SK-N-SH (cell line): ENCODE data around the gene LRRC8D. TPM values are rescaled to one million over a fixed set of nuclear protein-coding genes. Genes with fewer than 3 reads are reported as not detected.

Experiments
- CTCF ChIA-PET: fragments of 300-600, 350-600 bp; formaldehyde crosslinking; extraction: SDS; loops from one replicate; lab custom pipeline; 2021; lab: Yijun Ruan, JAX
- POLR2A ChIA-PET: fragments of 350-600 bp; sonication (Branson Sonifier 250); formaldehyde crosslinking; extraction: SDS; loops from one replicate; lab custom pipeline; 2020; ENCODE audit warnings: antibody characterized with exemption, inconsistent platforms; lab: Yijun Ruan, JAX
- DNase-seq: peaks from one replicate; pipeline ENCODE4 v3.0.0; 2012
- H2AFZ ChIP-seq: fragments of 200-600 bp; sonication (generic); 2 replicates; pipeline ENCODE4 v1.8.1; 2016; ENCODE audit warnings: antibody characterized with exemption, mild to moderate bottlenecking, low read depth
- H3F3A ChIP-seq: fragments of 200-600 bp; sonication (generic); replicated peaks from 2 replicates; pipeline ENCODE3; 2016; ENCODE audit warnings: antibody characterized with exemption, mild to moderate bottlenecking; ENCODE audit not compliant: insufficient read depth
- H3K27ac ChIP-seq, 2 experiments: fragments of 200-500 bp in 1 of 2; fragments of 200-600 bp in 1 of 2; sonication (Bioruptor generic) in 1 of 2; sonication (generic), shearing (Covaris generic) in 1 of 2; 2 replicates each; pipeline versions ENCODE4 v1.5.1 to v1.6.1; 2014 to 2016; ENCODE audit warnings: low read depth in 2 of 2, inconsistent platforms in 1 of 2, low read length in 1 of 2, mild to moderate bottlenecking in 1 of 2, mixed read lengths in 1 of 2
- H3K27me3 ChIP-seq: fragments of 200-600 bp; sonication (generic), shearing (Covaris generic); 2 replicates; pipeline ENCODE4 v1.6.1; 2016; ENCODE audit warnings: mixed run types; ENCODE audit not compliant: insufficient read depth
- H3K36me3 ChIP-seq, 2 experiments: fragments of 200-500 bp in 1 of 2; fragments of 200-600 bp in 1 of 2; sonication (Bioruptor generic) in 1 of 2; sonication (generic) in 1 of 2; replicated peaks in 1 of 2; 2 replicates each; pipeline versions ENCODE3 to v1.5.1; 2014 to 2016; ENCODE audit warnings: low read length in 1 of 2, mild to moderate bottlenecking in 1 of 2; ENCODE audit not compliant: insufficient read depth in 2 of 2, control insufficient read depth in 1 of 2
- H3K4me1 ChIP-seq, 2 experiments: fragments of 200-500 bp in 1 of 2; fragments of 200-600 bp in 1 of 2; sonication (Bioruptor generic) in 1 of 2; sonication (generic), shearing (Covaris generic) in 1 of 2; 2 replicates each; pipeline versions ENCODE4 v1.5.1 to v1.6.1; 2014 to 2016; ENCODE audit warnings: low read depth in 1 of 2, low read length in 1 of 2, mixed run types in 1 of 2; ENCODE audit not compliant: insufficient read depth in 2 of 2, control insufficient read depth in 1 of 2
- H3K4me2 ChIP-seq: fragments of 200-600 bp; sonication (generic), shearing (Covaris generic); 2 replicates; pipeline ENCODE4 v1.6.1; 2017; ENCODE audit warnings: mixed run types
- H3K4me3 ChIP-seq, 2 experiments: fragments of 200-500 bp in 1 of 2; fragments of 200-600 bp in 1 of 2; sonication (Bioruptor generic) in 1 of 2; sonication (generic), shearing (Covaris generic) in 1 of 2; 2 replicates each; pipeline versions ENCODE4 v1.5.1 to v1.8.1; 2014 to 2016; ENCODE audit warnings: low read depth in 2 of 2, inconsistent platforms in 1 of 2, low read length in 1 of 2, mild to moderate bottlenecking in 1 of 2, mixed read lengths in 1 of 2, moderate library complexity in 1 of 2
- H3K79me2 ChIP-seq: fragments of 200-600 bp; sonication (generic); 2 replicates; pipeline ENCODE4 v1.8.1; 2017; ENCODE audit warnings: mild to moderate bottlenecking; ENCODE audit not compliant: insufficient read depth
- H3K9ac ChIP-seq: fragments of 200-600 bp; sonication (generic); 2 replicates; pipeline ENCODE4 v1.6.1; 2017; ENCODE audit warnings: mixed run types
- H3K9me2 ChIP-seq: fragments of 200-600 bp; sonication (generic); 2 replicates; pipeline ENCODE4 v1.6.1; 2017; ENCODE audit warnings: mixed run types
- H3K9me3 ChIP-seq: fragments of 200-600 bp; sonication (generic); 2 replicates; pipeline ENCODE4 v1.6.1; 2017; ENCODE audit warnings: mixed run types, mild to moderate bottlenecking, moderate library complexity
- H4K20me1 ChIP-seq: fragments of 200-600 bp; sonication (generic); 2 replicates; pipeline ENCODE4 v1.6.1; 2017; ENCODE audit warnings: mild to moderate bottlenecking, mixed run types; ENCODE audit not compliant: insufficient read depth
- FOSL2 ChIP-seq: IDR thresholded peaks from 2 replicates; pipeline ENCODE4 v1.4.0; 2012; ENCODE audit warnings: low read depth, mild to moderate bottlenecking, moderate library complexity, borderline replicate concordance
- FOXJ3 ChIP-seq: sonication (generic); formaldehyde crosslinking; IDR thresholded peaks from 2 replicates; pipeline ENCODE4 v1.5.1; 2020; ENCODE audit warnings: mild to moderate bottlenecking, missing genetic modification reagents
- GABPA ChIP-seq: IDR thresholded peaks from 2 replicates; pipeline ENCODE4 v1.4.0; 2012; ENCODE audit warnings: low read depth, mild to moderate bottlenecking
- GATA2 ChIP-seq: sonication (generic); formaldehyde crosslinking; IDR thresholded peaks from 2 replicates; pipeline ENCODE4 v1.5.0; 2020; ENCODE audit warnings: mild to moderate bottlenecking, missing genetic modification reagents
- MEF2A ChIP-seq: IDR thresholded peaks from 2 replicates; pipeline ENCODE4 v1.4.0; 2012; ENCODE audit warnings: low read depth, borderline replicate concordance
- MXI1 ChIP-seq: IDR thresholded peaks from 2 replicates; pipeline ENCODE4 v1.6.1; 2012; ENCODE audit warnings: mild to moderate bottlenecking, low read depth, low read length, improper control_type of control experiment
- NRF1 ChIP-seq: IDR thresholded peaks from 2 replicates; pipeline ENCODE4 v1.6.1; 2012; ENCODE audit warnings: low read depth, mild to moderate bottlenecking, low read length
- SMC3 ChIP-seq: IDR thresholded peaks from 2 replicates; pipeline ENCODE4 v1.6.1; 2012; ENCODE audit warnings: low read depth, low read length, improper control_type of control experiment
- WGBS: methylation state at CpG from one replicate; pipeline ENCODE4 v1.1.6; 2017; ENCODE audit warnings: low lambda C conversion rate; 5-methylcytosine and 5-hydroxymethylcytosine counted together
- polyA plus RNA-seq, 3 experiments: library from polyadenylated mRNA; depleted of rRNA; stranded (reverse); fragments of >200 nt; gene quantifications; 2 replicates each; pipeline ENCODE4 v1.2.3, GENCODE V29; 2012
- TF ChIP-seq, protein P1 (sequence below): IDR thresholded peaks from 2 replicates; pipeline ENCODE4 v1.4.0; 2012; ENCODE audit warnings: low read depth
- TF ChIP-seq, protein P2 (sequence below): fragments of 150-350 bp; IDR thresholded peaks from 2 replicates; pipeline ENCODE4 v1.6.1; 2017; ENCODE audit warnings: antibody characterized with exemption, low read length, low read depth, borderline replicate concordance
- TF ChIP-seq, protein P3 (sequence below): IDR thresholded peaks from 2 replicates; pipeline ENCODE4 v1.4.0; 2012; ENCODE audit warnings: low read depth, borderline replicate concordance
- TF ChIP-seq, protein P4 (sequence below): fragments of 200-600 bp; sonication (generic); IDR thresholded peaks from 2 replicates; pipeline ENCODE4 v1.6.1; 2017; ENCODE audit warnings: antibody characterized with exemption, mild to moderate bottlenecking, moderate library complexity
- TF ChIP-seq, protein P5 (sequence below): fragments of 150-350 bp; IDR thresholded peaks from 2 replicates; pipeline ENCODE4 v1.6.1; 2016; ENCODE audit warnings: mild to moderate bottlenecking, low read depth, low read length

Gene LRRC8D
- polyA plus RNA-seq, 1 of the 3 experiments (the other 2 are of a cell fraction), result 15.0 TPM

DNA sequence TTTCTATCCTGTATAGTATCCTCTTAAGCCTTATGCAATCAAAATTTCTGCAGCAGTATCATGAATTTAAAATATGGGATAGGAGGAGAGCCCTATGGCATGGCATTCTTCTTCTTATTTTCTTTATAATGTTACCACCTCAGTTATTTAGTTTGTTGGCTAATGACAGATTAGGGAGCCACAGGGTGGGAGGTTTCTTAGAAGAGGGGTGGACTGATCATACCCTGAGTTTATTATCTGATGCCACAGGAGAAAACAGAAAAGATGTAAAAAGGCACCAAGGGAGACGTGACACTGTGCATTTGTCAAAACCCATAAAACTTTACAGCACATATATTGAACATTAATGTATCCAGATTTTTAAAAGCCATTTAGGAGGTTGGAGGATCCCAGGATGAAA is 66.9 kb downstream of the LRRC8D start:
- Histone ChIP-seq H3K9me2 (no peaks in the 10 kb centered on the region), H3K9ac (no peak overlapping the region), H3K4me3 (no peak overlapping the region), H3K79me2 (peaks cover 6% of the 10 kb centered on the region; the same call in 1 of the 2 replicates), H3K27ac (no peak overlapping the region), H3K4me2 (no peak overlapping the region), H3K36me3 (no peaks in the 10 kb centered on the region), H3K4me1 (peaks cover 8 to 50% of the 10 kb centered on the region in 2 experiments), H2AFZ (no peak overlapping the region), H3F3A (peaks cover 25% of the 10 kb centered on the region), H4K20me1 (no peaks in the 10 kb centered on the region), H3K9me3 (no peaks in the 10 kb centered on the region), H3K27me3 (no peaks in the 10 kb centered on the region)
- ChIA-PET POLR2A (no interaction called here), CTCF (interaction anchor here (0.8 kb wide), 1 partner anchor 26 kb away, joined by 3 read pairs; no protein-coding TSS in a partner anchor)
- TF ChIP-seq GABPA, result no peak
- TF ChIP-seq, protein P1, sequence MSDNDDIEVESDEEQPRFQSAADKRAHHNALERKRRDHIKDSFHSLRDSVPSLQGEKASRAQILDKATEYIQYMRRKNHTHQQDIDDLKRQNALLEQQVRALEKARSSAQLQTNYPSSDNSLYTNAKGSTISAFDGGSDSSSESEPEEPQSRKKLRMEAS, result no peak
- TF ChIP-seq, protein P2, sequence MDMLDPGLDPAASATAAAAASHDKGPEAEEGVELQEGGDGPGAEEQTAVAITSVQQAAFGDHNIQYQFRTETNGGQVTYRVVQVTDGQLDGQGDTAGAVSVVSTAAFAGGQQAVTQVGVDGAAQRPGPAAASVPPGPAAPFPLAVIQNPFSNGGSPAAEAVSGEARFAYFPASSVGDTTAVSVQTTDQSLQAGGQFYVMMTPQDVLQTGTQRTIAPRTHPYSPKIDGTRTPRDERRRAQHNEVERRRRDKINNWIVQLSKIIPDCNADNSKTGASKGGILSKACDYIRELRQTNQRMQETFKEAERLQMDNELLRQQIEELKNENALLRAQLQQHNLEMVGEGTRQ, result no peak
- TF ChIP-seq, protein P3, sequence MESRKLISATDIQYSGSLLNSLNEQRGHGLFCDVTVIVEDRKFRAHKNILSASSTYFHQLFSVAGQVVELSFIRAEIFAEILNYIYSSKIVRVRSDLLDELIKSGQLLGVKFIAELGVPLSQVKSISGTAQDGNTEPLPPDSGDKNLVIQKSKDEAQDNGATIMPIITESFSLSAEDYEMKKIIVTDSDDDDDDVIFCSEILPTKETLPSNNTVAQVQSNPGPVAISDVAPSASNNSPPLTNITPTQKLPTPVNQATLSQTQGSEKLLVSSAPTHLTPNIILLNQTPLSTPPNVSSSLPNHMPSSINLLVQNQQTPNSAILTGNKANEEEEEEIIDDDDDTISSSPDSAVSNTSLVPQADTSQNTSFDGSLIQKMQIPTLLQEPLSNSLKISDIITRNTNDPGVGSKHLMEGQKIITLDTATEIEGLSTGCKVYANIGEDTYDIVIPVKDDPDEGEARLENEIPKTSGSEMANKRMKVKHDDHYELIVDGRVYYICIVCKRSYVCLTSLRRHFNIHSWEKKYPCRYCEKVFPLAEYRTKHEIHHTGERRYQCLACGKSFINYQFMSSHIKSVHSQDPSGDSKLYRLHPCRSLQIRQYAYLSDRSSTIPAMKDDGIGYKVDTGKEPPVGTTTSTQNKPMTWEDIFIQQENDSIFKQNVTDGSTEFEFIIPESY, result no peak
- TF ChIP-seq SMC3, result no peak
- TF ChIP-seq FOXJ3 (CRISPR knock-in tag), result no peak
- TF ChIP-seq, protein P4, sequence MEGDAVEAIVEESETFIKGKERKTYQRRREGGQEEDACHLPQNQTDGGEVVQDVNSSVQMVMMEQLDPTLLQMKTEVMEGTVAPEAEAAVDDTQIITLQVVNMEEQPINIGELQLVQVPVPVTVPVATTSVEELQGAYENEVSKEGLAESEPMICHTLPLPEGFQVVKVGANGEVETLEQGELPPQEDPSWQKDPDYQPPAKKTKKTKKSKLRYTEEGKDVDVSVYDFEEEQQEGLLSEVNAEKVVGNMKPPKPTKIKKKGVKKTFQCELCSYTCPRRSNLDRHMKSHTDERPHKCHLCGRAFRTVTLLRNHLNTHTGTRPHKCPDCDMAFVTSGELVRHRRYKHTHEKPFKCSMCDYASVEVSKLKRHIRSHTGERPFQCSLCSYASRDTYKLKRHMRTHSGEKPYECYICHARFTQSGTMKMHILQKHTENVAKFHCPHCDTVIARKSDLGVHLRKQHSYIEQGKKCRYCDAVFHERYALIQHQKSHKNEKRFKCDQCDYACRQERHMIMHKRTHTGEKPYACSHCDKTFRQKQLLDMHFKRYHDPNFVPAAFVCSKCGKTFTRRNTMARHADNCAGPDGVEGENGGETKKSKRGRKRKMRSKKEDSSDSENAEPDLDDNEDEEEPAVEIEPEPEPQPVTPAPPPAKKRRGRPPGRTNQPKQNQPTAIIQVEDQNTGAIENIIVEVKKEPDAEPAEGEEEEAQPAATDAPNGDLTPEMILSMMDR, result no peak
- TF ChIP-seq GATA2 (CRISPR knock-in tag), result no peak
- TF ChIP-seq FOSL2, result no peak
- no peak for TF ChIP-seq MXI1
- TF ChIP-seq MEF2A, result no peak
- TF ChIP-seq, protein P5, sequence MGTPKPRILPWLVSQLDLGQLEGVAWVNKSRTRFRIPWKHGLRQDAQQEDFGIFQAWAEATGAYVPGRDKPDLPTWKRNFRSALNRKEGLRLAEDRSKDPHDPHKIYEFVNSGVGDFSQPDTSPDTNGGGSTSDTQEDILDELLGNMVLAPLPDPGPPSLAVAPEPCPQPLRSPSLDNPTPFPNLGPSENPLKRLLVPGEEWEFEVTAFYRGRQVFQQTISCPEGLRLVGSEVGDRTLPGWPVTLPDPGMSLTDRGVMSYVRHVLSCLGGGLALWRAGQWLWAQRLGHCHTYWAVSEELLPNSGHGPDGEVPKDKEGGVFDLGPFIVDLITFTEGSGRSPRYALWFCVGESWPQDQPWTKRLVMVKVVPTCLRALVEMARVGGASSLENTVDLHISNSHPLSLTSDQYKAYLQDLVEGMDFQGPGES, result no peak
- TF ChIP-seq NRF1, result no peak
- DNase-seq, result no peak
- WGBS, result 100% methylated on average over 1 of the region's 1 CpG
